MM.1S (cell line): ENCODE measurements around the gene ZNF331.

Source experiments
- DNase-seq: peaks from one replicate; pipeline ENCODE4 v3.0.0-alpha.2; 2015
- H2AFZ ChIP-seq: fragments of 300-600 bp; sonication (generic); 2 replicates; pipeline ENCODE4 v1.6.0; 2016; ENCODE audit warnings: antibody characterized with exemption, low read length
- H3F3A ChIP-seq: fragments of 300-600 bp; sonication (generic); 2 replicates; pipeline ENCODE4 v1.6.1; 2016; ENCODE audit warnings: mild to moderate bottlenecking, antibody characterized with exemption, low read length, moderate library complexity, mixed read lengths; ENCODE audit not compliant: insufficient read depth
- H3K27ac ChIP-seq: fragments of 300-600 bp; sonication (generic); 2 replicates; pipeline ENCODE4 v1.5.1; 2016; ENCODE audit warnings: mild to moderate bottlenecking, low read length
- H3K27me3 ChIP-seq: fragments of 300-600 bp; sonication (generic); replicated peaks from 2 replicates; pipeline ENCODE4 v1.6.0; 2016; ENCODE audit warnings: low read length; ENCODE audit not compliant: insufficient read depth
- H3K36me3 ChIP-seq: fragments of 300-600 bp; sonication (generic); replicated peaks from 2 replicates; pipeline ENCODE4 v1.6.1; 2016; ENCODE audit warnings: mild to moderate bottlenecking, low read length, mixed read lengths; ENCODE audit not compliant: insufficient read depth
- H3K4me1 ChIP-seq: fragments of 300-600 bp; sonication (generic); 2 replicates; pipeline ENCODE4 v1.6.1; 2016; ENCODE audit warnings: low read length, mixed read lengths
- H3K4me2 ChIP-seq: fragments of 300-600 bp; sonication (generic); 2 replicates; pipeline ENCODE4 v1.6.0; 2016; ENCODE audit warnings: low read depth, low read length
- H3K4me3 ChIP-seq: fragments of 300-600 bp; sonication (generic); 2 replicates; pipeline ENCODE4 v1.5.1; 2016; ENCODE audit warnings: low read length, mixed read lengths
- H3K79me2 ChIP-seq: fragments of 300-600 bp; sonication (generic); 2 replicates; pipeline ENCODE4 v1.6.1; 2016; ENCODE audit warnings: mixed run types, low read length, mixed read lengths
- H3K9ac ChIP-seq: fragments of 300-600 bp; sonication (generic); 2 replicates; pipeline ENCODE4 v1.6.1; 2016; ENCODE audit warnings: low read length, mixed read lengths
- H3K9me2 ChIP-seq: fragments of 300-600 bp; sonication (generic); replicated peaks from 2 replicates; pipeline ENCODE4 v1.6.1; 2016; ENCODE audit warnings: mild to moderate bottlenecking, low read length, mixed read lengths; ENCODE audit not compliant: insufficient read depth
- H3K9me3 ChIP-seq: fragments of 300-600 bp; sonication (generic); replicated peaks from 2 replicates; pipeline ENCODE4 v1.6.1; 2016; ENCODE audit warnings: mild to moderate bottlenecking, low read length, mixed read lengths; ENCODE audit not compliant: insufficient read depth
- H4K20me1 ChIP-seq: fragments of 300-600 bp; sonication (generic); 2 replicates; pipeline ENCODE4 v1.6.1; 2016; ENCODE audit warnings: mild to moderate bottlenecking, low read length, moderate library complexity, mixed read lengths; ENCODE audit not compliant: insufficient read depth
- CTCF ChIP-seq: fragments of 300-600 bp; sonication (generic); IDR thresholded peaks from 2 replicates; pipeline ENCODE4 v1.5.1; 2016; ENCODE audit warnings: antibody characterized with exemption, low read length, mixed read lengths
- EZH2 ChIP-seq: fragments of 300-600 bp; sonication (generic); optimal IDR thresholded peaks from 2 replicates; pipeline ENCODE3; 2017; ENCODE audit warnings: low read depth, mild to moderate bottlenecking, antibody characterized with exemption, low read length, mixed read lengths
- EZH2phosphoT487 ChIP-seq: fragments of 300-600 bp; sonication (generic); IDR thresholded peaks from 2 replicates; pipeline ENCODE4 v1.6.1; 2018; ENCODE audit warnings: antibody characterized with exemption, low read length

The ZNF331 gene

GRCh38 chr19:53553865-53554791 lies 16.2 kb downstream of the ZNF331 start:
- no peaks in the 10 kb centered on the region for H3K36me3 ChIP-seq
- no peaks in the 10 kb centered on the region for H3K79me2 ChIP-seq
- H3K4me2 ChIP-seq = no peak overlapping the region
- H3K4me1 ChIP-seq = no peaks in the 10 kb centered on the region
- no peaks in the 10 kb centered on the region for H3K9me2 ChIP-seq
- H4K20me1 ChIP-seq = no peaks in the 10 kb centered on the region
- no peak for DNase-seq
- TF ChIP-seq EZH2phosphoT487 (no peak), CTCF (no peak), EZH2 (no peak)
- H3K4me3 ChIP-seq = no peak overlapping the region
- H3K9ac ChIP-seq = no peak overlapping the region
- H3F3A ChIP-seq = no peaks in the 10 kb centered on the region
- H2AFZ ChIP-seq = no peak overlapping the region
- H3K9me3 ChIP-seq = no peaks in the 10 kb centered on the region
- no peaks in the 10 kb centered on the region for H3K27me3 ChIP-seq
- H3K27ac ChIP-seq = no peak overlapping the region

GRCh38 chr19:53554804-53555203 lies 16.9 kb downstream of the ZNF331 start:
- Histone ChIP-seq H3K9ac (no peak overlapping the region), H3K4me1 (no peaks in the 10 kb centered on the region), H3K36me3 (no peaks in the 10 kb centered on the region), H3K9me3 (no peaks in the 10 kb centered on the region), H4K20me1 (no peaks in the 10 kb centered on the region), H3K9me2 (no peaks in the 10 kb centered on the region), H3F3A (no peaks in the 10 kb centered on the region), H3K4me2 (no peak overlapping the region), H3K27ac (no peak overlapping the region), H3K4me3 (no peak overlapping the region), H2AFZ (no peak overlapping the region), H3K27me3 (no peaks in the 10 kb centered on the region), H3K79me2 (no peaks in the 10 kb centered on the region)
- TF ChIP-seq EZH2 = no peak
- TF ChIP-seq EZH2phosphoT487 = no peak
- no peak for TF ChIP-seq CTCF
- DNase-seq = no peak

GRCh38 chr19:53555352-53555751 lies 17.4 kb downstream of the ZNF331 start:
- TF ChIP-seq EZH2phosphoT487 (no peak), CTCF (no peak), EZH2 (no peak)
- Histone ChIP-seq H3K4me2 (no peak overlapping the region), H3K4me3 (no peak overlapping the region), H4K20me1 (no peaks in the 10 kb centered on the region), H3K36me3 (no peaks in the 10 kb centered on the region), H3K27ac (no peak overlapping the region), H3K9me2 (no peaks in the 10 kb centered on the region), H3F3A (no peaks in the 10 kb centered on the region), H2AFZ (no peak overlapping the region), H3K79me2 (no peaks in the 10 kb centered on the region), H3K4me1 (no peaks in the 10 kb centered on the region), H3K27me3 (no peaks in the 10 kb centered on the region), H3K9ac (no peak overlapping the region), H3K9me3 (no peaks in the 10 kb centered on the region)
- DNase-seq = no peak
